HTERT RPE-1 (cell line): ENCODE results near the gene FOXRED1.
"Not testable (repeated sequence)": the region's sequence is repeated elsewhere in the genome, so short reads cannot be mapped to it uniquely, and the experiment has no call there.

Experiments used
- in situ Hi-C: fragments of 300-500 bp; cut with MboI; formaldehyde crosslinking; loops from 4 replicates; pipeline ENCODE4 v1.14.3; 2020; ENCODE audit warnings: low sequenced_read_pairs

FOXRED1 gene

GRCh38 chr11:126277322-126277721 is 8.4 kb downstream of the FOXRED1 start:
- in situ Hi-C loops = no loop called here

GRCh38 chr11:126277780-126278179 is 8.8 kb downstream of the FOXRED1 start:
- in situ Hi-C loops = no loop called here

- in situ Hi-C loops = no loop called here
Observed at GRCh38 chr11:126279191-126279590, 10.2 kb downstream of the FOXRED1 start.

GRCh38 chr11:126280595-126280994 is 11.6 kb downstream of the FOXRED1 start:
- in situ Hi-C loops = no loop called here

- in situ Hi-C loops = no loop called here
Observed at GRCh38 chr11:126281245-126281644, 12.3 kb downstream of the FOXRED1 start.

- in situ Hi-C loops = no loop called here
Observed at GRCh38 chr11:126281666-126282175, 12.8 kb downstream of the FOXRED1 start.

GRCh38 chr11:126282361-126282735 is 13.4 kb downstream of the FOXRED1 start:
- in situ Hi-C loops = no loop called here

- in situ Hi-C loops = no loop called here
Observed at GRCh38 chr11:126282736-126283591, 14.0 kb downstream of the FOXRED1 start, which contains the start of gene TIRAP. Gene TIRAP (plus strand): TSS chr11:126283093. CDS start chr11:126290895, 7,802 bp downstream.

- in situ Hi-C loops = no loop called here
Observed at GRCh38 chr11:126284829-126285228, 15.9 kb downstream of the FOXRED1 start.

- in situ Hi-C loops = no loop called here
Observed at GRCh38 chr11:126288237-126288636, 19.3 kb downstream of the FOXRED1 start.

- in situ Hi-C loops = no loop called here
Observed at GRCh38 chr11:126290887-126291286, 21.9 kb downstream of the FOXRED1 start.

GRCh38 chr11:126293726-126294125 is 24.8 kb downstream of the FOXRED1 start:
- in situ Hi-C loops = no loop called here

- in situ Hi-C loops = no loop called here
Observed at GRCh38 chr11:126297004-126297403, 28.1 kb downstream of the FOXRED1 start.

- in situ Hi-C loops = no loop called here
Observed at GRCh38 chr11:126303623-126304456, 34.9 kb downstream of the FOXRED1 start, which contains the start of gene DCPS. Gene DCPS (plus strand): TSS chr11:126304060. CDS start chr11:126304081, 21 bp downstream.

GRCh38 chr11:126304457-126305075 is 35.6 kb downstream of the FOXRED1 start:
- in situ Hi-C loops = no loop called here

- in situ Hi-C loops = no loop called here
Observed at GRCh38 chr11:126305699-126306098, 36.7 kb downstream of the FOXRED1 start.

- in situ Hi-C loops = no loop called here
Observed at GRCh38 chr11:126307706-126308105, 38.8 kb downstream of the FOXRED1 start.

GRCh38 chr11:126308271-126308671 is 39.3 kb downstream of the FOXRED1 start:
- in situ Hi-C loops = no loop called here

GRCh38 chr11:126308771-126309170 is 39.8 kb downstream of the FOXRED1 start:
- in situ Hi-C loops = not testable (repeated sequence)

- in situ Hi-C loops = no loop called here
Observed at GRCh38 chr11:126310200-126310991, 41.4 kb downstream of the FOXRED1 start.
